ENCODE results near the gene AGBL5.

- TF ChIP-seq CTCF (IDR thresholded peaks at IDR 0.05; ENCODE audit: insufficient read depth, low read length) (no peak), POLR2AphosphoS5 (IDR thresholded peaks at IDR 0.05; ENCODE audit: low read depth) (no peak), REST (IDR thresholded peaks at IDR 0.05; ENCODE audit: insufficient replicate concordance, low read depth) (no peak)
These were observed 45.4 kb downstream of the AGBL5 start for GRCh38 chr2:27096748-27097297.

Measured in HL-60 (cell line).